ENCODE results near the gene GLT1D1. TPM values are rescaled to one million over a fixed set of nuclear protein-coding genes. Genes with fewer than 3 reads are reported as not detected.

Gene GLT1D1
- total RNA-seq, 1 experiment from 2014 or later: not detected

GRCh38 chr12:128968668-128969067, 115.4 kb downstream of the GLT1D1 start:
- CTCF ChIA-PET: no interaction called here
- no peak overlapping the region for H3K4me3 ChIP-seq (replicated peaks in 1 of 2; ENCODE audit: low read depth in 1 of 2, low read length in 2 of 2)
- no peaks in the 10 kb centered on the region for H3K9me2 ChIP-seq (ENCODE audit: insufficient read depth)
- intact Hi-C loops (cut with micrococcal nuclease): no loop called here
- H3K27me3 ChIP-seq (ENCODE audit: insufficient read depth, low read length): no peaks in the 10 kb centered on the region
- H4K20me1 ChIP-seq (ENCODE audit: insufficient read depth): no peaks in the 10 kb centered on the region
- no peaks in the 10 kb centered on the region for H3K4me1 ChIP-seq (ENCODE audit: control insufficient read depth in 1 of 2, insufficient read depth in 2 of 2, low read length in 2 of 2)
- H3K27ac ChIP-seq (ENCODE audit: low read depth, low read length): no peak overlapping the region
- no TSS peak for BruUV-seq (replicated peaks)
- no peak overlapping the region for H2AFZ ChIP-seq (ENCODE audit: low read depth, low read length, poor library complexity, severe bottlenecking)
- POLR2A ChIA-PET: no interaction called here
- no peak for DNase-seq (ENCODE audit: low read depth, low spot score)
- no peak for ATAC-seq
- H3K9ac ChIP-seq (ENCODE audit: low read length): no peak overlapping the region
- no peaks in the 10 kb centered on the region for H3K79me2 ChIP-seq (ENCODE audit: insufficient read depth, low read length)
- RAD21 ChIA-PET (ENCODE audit: low non-redundant PET in 1 of 2, low total read pairs in 2 of 2, uncharacterized antibody in 2 of 2, unreplicated experiment in 2 of 2): no interaction called here
- H3K4me2 ChIP-seq (ENCODE audit: low read length): no peak overlapping the region
- H3K9me3 ChIP-seq (ENCODE audit: control insufficient read depth in 1 of 2, insufficient read depth in 1 of 2, low read depth in 1 of 2, low read length in 2 of 2): no peaks in the 10 kb centered on the region
- no peak for TF ChIP-seq EZH2 (IDR thresholded peaks at IDR 0.05)
- TF ChIP-seq JUND (IDR thresholded peaks at IDR 0.05): no peak
- no peak for TF ChIP-seq CTCF (IDR thresholded peaks at IDR 0.05 in 2 of 3, conservative IDR thresholded peaks at IDR 0.05 in 1 of 3; ENCODE audit: borderline replicate concordance in 1 of 3, insufficient read depth in 1 of 3, low read depth in 2 of 3, low read length in 2 of 3)
- no peak for TF ChIP-seq EGR1 (IDR thresholded peaks at IDR 0.05; ENCODE audit: low read depth)
- TF ChIP-seq FOSL1 (IDR thresholded peaks at IDR 0.05; ENCODE audit: low read depth): no peak
- TF ChIP-seq ATF3 (IDR thresholded peaks at IDR 0.05): no peak
- no peak for TF ChIP-seq SP1 (IDR thresholded peaks at IDR 0.05; ENCODE audit: low read depth)
- TF ChIP-seq YY1 (IDR thresholded peaks at IDR 0.05; ENCODE audit: extremely low read depth, insufficient replicate concordance, low read depth, low read length): no peak
- TF ChIP-seq ELF1 (IDR thresholded peaks at IDR 0.05; ENCODE audit: borderline replicate concordance, low read depth): no peak
- TF ChIP-seq CEBPB (IDR thresholded peaks at IDR 0.05; ENCODE audit: low read depth): no peak
- no peak for TF ChIP-seq POLR2A (IDR thresholded peaks at IDR 0.05; ENCODE audit: borderline replicate concordance, extremely low read depth, insufficient read depth, insufficient read length)
- no peak for TF ChIP-seq ZBTB33 (IDR thresholded peaks at IDR 0.05; ENCODE audit: extremely low read depth, insufficient replicate concordance, low read length)
- TF ChIP-seq CBX3 (IDR thresholded peaks at IDR 0.05; ENCODE audit: low read depth): no peak
- TF ChIP-seq TCF7L2 (IDR thresholded peaks at IDR 0.05; ENCODE audit: borderline replicate concordance, extremely low read depth, insufficient read depth, insufficient read length): no peak
- no peak for TF ChIP-seq MAX (IDR thresholded peaks at IDR 0.05)
- no peak for TF ChIP-seq ZNF274 (IDR thresholded peaks at IDR 0.05; ENCODE audit: low read depth, low read length)
- TF ChIP-seq POLR2AphosphoS5 (IDR thresholded peaks at IDR 0.05; ENCODE audit: low read depth, low read length): no peak
- TF ChIP-seq ZFX (IDR thresholded peaks at IDR 0.05): no peak
- TF ChIP-seq REST (IDR thresholded peaks at IDR 0.05; ENCODE audit: low read depth): no peak
- no peak for TF ChIP-seq EZH2phosphoT487 (IDR thresholded peaks at IDR 0.05; ENCODE audit: borderline replicate concordance)
- no peaks in the 10 kb centered on the region for H3K36me3 ChIP-seq (ENCODE audit: control insufficient read depth in 1 of 2, insufficient read depth in 2 of 2, low read length in 2 of 2)
